HCT116 (cell line): ENCODE results near the gene ETHE1. TPM values are rescaled to one million over a fixed set of nuclear protein-coding genes. Genes with fewer than 3 reads are reported as not detected.

Source experiments
- ATAC-seq: fragments of 200-7000 bp; cut with Tn5 transposase; 2 replicates; pipeline ENCODE4 v1.9.1; 2020; ENCODE audit warnings: mild to moderate bottlenecking, moderate library complexity
- BruUV-seq: library from RNA; stranded (reverse); fragments of 400-500 nt; replicated peaks from 2 replicates; lab custom pipeline; 2021; lab: Mats Ljungman, UMichigan
- CTCF ChIA-PET: fragments of 300-600 bp; sonication (Branson Sonifier 250); formaldehyde crosslinking; loops from one replicate; lab custom pipeline; 2021; ENCODE audit warnings: antibody characterized with exemption; lab: Charles Lee
- POLR2A ChIA-PET: fragments of 300-600, 350-600 bp; sonication (Branson Sonifier 250); formaldehyde crosslinking; loops from one replicate; lab custom pipeline; 2021; ENCODE audit warnings: antibody characterized with exemption; lab: Charles Lee
- RAD21 ChIA-PET, 2 experiments: fragments of 300-600 bp; sonication (Branson Sonifier 250); formaldehyde crosslinking; loops; one replicate each; lab custom pipeline; 2023; ENCODE audit warnings: low total read pairs in 2 of 2; ENCODE audit not compliant: uncharacterized antibody in 2 of 2, unreplicated experiment in 2 of 2, low non-redundant PET in 1 of 2; lab: Charles Lee
- DNase-seq: peaks from one replicate; pipeline ENCODE4 v3.0.0-alpha.2; 2010; ENCODE audit warnings: low read depth, low spot score
- H2AFZ ChIP-seq: fragments of 200-600 bp; shearing (Covaris generic), sonication (generic); 2 replicates; pipeline ENCODE4 v1.6.1; 2017; ENCODE audit warnings: low read depth, mixed run types, mixed read lengths, antibody characterized with exemption, low read length; ENCODE audit not compliant: poor library complexity, severe bottlenecking
- H3K27ac ChIP-seq: 2 replicates; pipeline ENCODE4 v1.5.1; 2012; ENCODE audit warnings: low read depth, low read length
- H3K27me3 ChIP-seq: fragments of 200-600 bp; sonication (generic); 2 replicates; pipeline ENCODE4 v1.6.1; 2016; ENCODE audit warnings: mixed run types, low read length, mixed read lengths; ENCODE audit not compliant: insufficient read depth
- H3K36me3 ChIP-seq, 2 experiments: fragments of 200-500 bp in 1 of 2; fragments of 200-600 bp in 1 of 2; sonication (Bioruptor generic) in 1 of 2; sonication (generic) in 1 of 2; 2 replicates each; pipeline versions ENCODE4 v1.5.1 to v1.6.1; 2014 to 2016; ENCODE audit warnings: low read length in 2 of 2, inconsistent platforms in 1 of 2, mixed read lengths in 1 of 2, mixed run types in 1 of 2; ENCODE audit not compliant: insufficient read depth in 2 of 2, control insufficient read depth in 1 of 2
- H3K4me1 ChIP-seq, 2 experiments: fragments of 200-600 bp in 1 of 2; sonication (generic) in 1 of 2; 2 replicates each; pipeline versions ENCODE4 v1.5.1 to v1.6.1; 2012 to 2017; ENCODE audit warnings: low read length in 2 of 2, inconsistent platforms in 1 of 2, mild to moderate bottlenecking in 1 of 2, mixed read lengths in 1 of 2, mixed run types in 1 of 2, moderate library complexity in 1 of 2; ENCODE audit not compliant: insufficient read depth in 2 of 2, control insufficient read depth in 1 of 2
- H3K4me2 ChIP-seq: fragments of 200-600 bp; sonication (generic); 2 replicates; pipeline ENCODE4 v1.6.1; 2017; ENCODE audit warnings: mixed run types, low read length, mixed read lengths
- H3K4me3 ChIP-seq, 2 experiments: fragments of 200-600 bp in 1 of 2; sonication (generic) in 1 of 2; replicated peaks in 1 of 2; 2 replicates each; pipeline ENCODE4 v1.5.1; 2011 to 2016; ENCODE audit warnings: low read length in 2 of 2, control low read depth in 1 of 2, low read depth in 1 of 2, mild to moderate bottlenecking in 1 of 2, mixed read lengths in 1 of 2, mixed run types in 1 of 2
- H3K79me2 ChIP-seq: fragments of 200-600 bp; sonication (generic); 2 replicates; pipeline ENCODE4 v1.6.1; 2017; ENCODE audit warnings: mild to moderate bottlenecking, mixed run types, low read length, moderate library complexity, mixed read lengths; ENCODE audit not compliant: insufficient read depth
- H3K9ac ChIP-seq: fragments of 200-600 bp; sonication (generic); 2 replicates; pipeline ENCODE4 v1.6.1; 2016; ENCODE audit warnings: low read length, mixed read lengths
- H3K9me2 ChIP-seq: fragments of 200-600 bp; sonication (generic), shearing (Covaris generic); 2 replicates; pipeline ENCODE4 v1.6.1; 2017; ENCODE audit warnings: mixed run types, mild to moderate bottlenecking, moderate library complexity; ENCODE audit not compliant: insufficient read depth
- H3K9me3 ChIP-seq, 2 experiments: fragments of 200-500 bp in 1 of 2; fragments of 200-600 bp in 1 of 2; sonication (Bioruptor generic) in 1 of 2; sonication (generic) in 1 of 2; 2 replicates each; pipeline ENCODE4 v1.6.1; 2014 to 2017; ENCODE audit warnings: low read length in 2 of 2, mixed read lengths in 2 of 2, inconsistent platforms in 1 of 2, low read depth in 1 of 2, mild to moderate bottlenecking in 1 of 2, mixed run types in 1 of 2, moderate library complexity in 1 of 2; ENCODE audit not compliant: control insufficient read depth in 1 of 2, insufficient read depth in 1 of 2
- H4K20me1 ChIP-seq: fragments of 200-600 bp; sonication (generic), shearing (Covaris generic); 2 replicates; pipeline ENCODE4 v1.6.1; 2017; ENCODE audit warnings: mixed run types, mild to moderate bottlenecking, moderate library complexity; ENCODE audit not compliant: insufficient read depth
- CTCF ChIP-seq, 3 experiments: fragments of 200-600 bp in 1 of 3; sonication (generic) in 1 of 3; IDR thresholded peaks in 2 of 3; conservative IDR thresholded peaks in 1 of 3; 2 replicates each; pipeline ENCODE4 v1.5.1; 2012 to 2017; ENCODE audit warnings: low read depth in 2 of 3, low read length in 2 of 3, antibody characterized with exemption in 1 of 3, borderline replicate concordance in 1 of 3, control low read depth in 1 of 3, mild to moderate bottlenecking in 1 of 3, mixed read lengths in 1 of 3, mixed run types in 1 of 3, moderate library complexity in 1 of 3; ENCODE audit not compliant: insufficient read depth in 1 of 3
- EGR1 ChIP-seq: IDR thresholded peaks from 2 replicates; pipeline ENCODE4 v1.6.1; 2012; ENCODE audit warnings: low read depth
- EZH2 ChIP-seq: fragments of 200-600 bp; sonication (generic); IDR thresholded peaks from 2 replicates; pipeline ENCODE4 v1.6.1; 2017; ENCODE audit warnings: antibody characterized with exemption, mixed run types
- EZH2phosphoT487 ChIP-seq: fragments of 200-600 bp; IDR thresholded peaks from 2 replicates; pipeline ENCODE4 v1.6.1; 2018; ENCODE audit warnings: antibody characterized with exemption, borderline replicate concordance
- JUND ChIP-seq: IDR thresholded peaks from 2 replicates; pipeline ENCODE4 v1.6.1; 2012
- POLR2A ChIP-seq: IDR thresholded peaks from 2 replicates; pipeline ENCODE4 v1.7.0; 2011; ENCODE audit warnings: borderline replicate concordance; ENCODE audit not compliant: insufficient read depth, insufficient read length; ENCODE audit errors: extremely low read depth
- POLR2AphosphoS5 ChIP-seq: IDR thresholded peaks from 2 replicates; pipeline ENCODE4 v1.6.1; 2011; ENCODE audit warnings: mild to moderate bottlenecking, low read depth, low read length, moderate library complexity
- RAD21 ChIP-seq: IDR thresholded peaks from 2 replicates; pipeline ENCODE4 v1.6.1; 2012; ENCODE audit warnings: low read depth, mild to moderate bottlenecking
- REST ChIP-seq: IDR thresholded peaks from 2 replicates; pipeline ENCODE4 v1.6.1; 2012; ENCODE audit warnings: low read depth
- SIN3A ChIP-seq: IDR thresholded peaks from 2 replicates; pipeline ENCODE4 v1.6.1; 2012; ENCODE audit warnings: low read depth
- SP1 ChIP-seq: IDR thresholded peaks from 2 replicates; pipeline ENCODE4 v1.6.1; 2012; ENCODE audit warnings: low read depth
- ZFX ChIP-seq: fragments of 450-650 bp; IDR thresholded peaks from 2 replicates; pipeline ENCODE4 v1.6.1; 2017
- intact Hi-C: fragments of 100-400 bp; cut with micrococcal nuclease; formaldehyde crosslinking; loops from 2 replicates; pipeline ENCODE4 v1.10.0; 2022
- total RNA-seq: library from RNA; stranded (reverse); gene quantifications from one replicate; pipeline ENCODE4 v1.2.1, GENCODE V29; 2021; ENCODE audit not compliant: unreplicated experiment

The ETHE1 gene
- total RNA-seq, 1 experiment from 2014 or later: 64.3 TPM

- no peak overlapping the region for H3K9ac ChIP-seq
- POLR2A ChIA-PET: no interaction called here
- peaks cover 5 to 16% of the 10 kb centered on the region in 2 experiments for H3K4me1 ChIP-seq
- no TSS peak for BruUV-seq
- H2AFZ ChIP-seq: no peak overlapping the region
- H3K79me2 ChIP-seq: no peaks in the 10 kb centered on the region
- RAD21 ChIA-PET: interaction anchor here in 1 of 2 experiments (0.6 kb wide), 1 partner anchor 8 kb away, joined by 3 read pairs; no protein-coding TSS in a partner anchor
- H3K9me2 ChIP-seq: no peaks in the 10 kb centered on the region
- H3K4me3 ChIP-seq: no peak overlapping the region
- ATAC-seq (no peak), DNase-seq (no peak)
- H4K20me1 ChIP-seq: no peaks in the 10 kb centered on the region
- H3K36me3 ChIP-seq: no peaks in the 10 kb centered on the region
- H3K27ac ChIP-seq: no peak overlapping the region
- no peak overlapping the region for H3K4me2 ChIP-seq
- no peaks in the 10 kb centered on the region for H3K27me3 ChIP-seq
- CTCF ChIA-PET: interaction anchor here (0.6 kb wide), 1 partner anchor 282 kb away, joined by 3 read pairs; no protein-coding TSS in a partner anchor
- no peaks in the 10 kb centered on the region for H3K9me3 ChIP-seq
- TF ChIP-seq SIN3A (no peak), ZFX (no peak), REST (no peak), RAD21 (no peak), EZH2phosphoT487 (no peak), POLR2A (no peak), EGR1 (no peak), SP1 (no peak), JUND (no peak), POLR2AphosphoS5 (no peak), CTCF (IDR thresholded peaks at IDR 0.05 in 2 of 3, conservative IDR thresholded peaks at IDR 0.05 in 1 of 3; ENCODE audit: borderline replicate concordance in 1 of 3, insufficient read depth in 1 of 3, low read depth in 2 of 3, low read length in 2 of 3) (no peak), EZH2 (no peak)
- intact Hi-C loops: no loop called here
These were observed 46.9 kb downstream of the ETHE1 start for GRCh38 chr19:43479961-43480561.
